H1 (cell line): ENCODE data around the gene USH1G.

ENCODE experiments used
- POLR2AphosphoS5 ChIP-seq: IDR thresholded peaks from 2 replicates; pipeline ENCODE4 v1.6.1; 2011; ENCODE audit warnings: low read depth, low read length
- TAF1 ChIP-seq: IDR thresholded peaks from 2 replicates; pipeline ENCODE4 v1.6.1; 2011; ENCODE audit warnings: mild to moderate bottlenecking, low read depth, low read length

GRCh38 chr17:74918906-74919305, 4.1 kb downstream of the USH1G start:
- TF ChIP-seq TAF1 (no peak), POLR2AphosphoS5 (no peak)
